Activated CD8-positive, alpha-beta T cell treated with anti-CD3 and anti-CD28 coated beads, Interleukin-2, amount 10 ng/mL, durations not matched to agents 7 days and 5 days (primary cell): ENCODE results near the gene KAT5. TPM values are rescaled to one million over a fixed set of nuclear protein-coding genes. Genes with fewer than 3 reads are reported as not detected.

Source experiments
- ATAC-seq: fragments of 150-1000 bp; cut with Tn5 transposase; one replicate; pipeline ENCODE4 v1.10.0; 2021; ENCODE audit warnings: moderate library complexity
- CTCF ChIA-PET: fragments of 350-600 bp; sonication (Branson Sonifier 250); formaldehyde crosslinking; loops from one replicate; lab custom pipeline; 2021; ENCODE audit warnings: antibody characterized with exemption; lab: Charles Lee
- POLR2A ChIA-PET: fragments of 350-600 bp; sonication (Branson Sonifier 250); formaldehyde crosslinking; loops from one replicate; lab custom pipeline; 2021; ENCODE audit warnings: antibody characterized with exemption; lab: Charles Lee
- DNase-seq: peaks from one replicate; pipeline ENCODE4 v3.0.0-alpha.2; 2020
- H3K27ac Mint-ChIP-seq: one replicate; pipeline ENCODE4 v1.8.0; 2021; ENCODE audit warnings: mild to moderate bottlenecking, mixed read lengths
- H3K27me3 Mint-ChIP-seq: one replicate; pipeline ENCODE4 v1.8.0; 2021; ENCODE audit warnings: low read depth, mixed read lengths
- H3K36me3 Mint-ChIP-seq: one replicate; pipeline ENCODE4 v1.8.0; 2021; ENCODE audit warnings: low read depth, mixed read lengths
- H3K4me1 Mint-ChIP-seq: one replicate; pipeline ENCODE4 v1.8.0; 2021; ENCODE audit warnings: low read depth, mixed read lengths
- H3K4me3 Mint-ChIP-seq: one replicate; pipeline ENCODE4 v1.8.0; 2021; ENCODE audit warnings: mild to moderate bottlenecking, mixed read lengths
- H3K9me3 Mint-ChIP-seq: one replicate; pipeline ENCODE4 v1.8.0; 2022; ENCODE audit warnings: mixed read lengths; ENCODE audit not compliant: insufficient read depth
- total RNA-seq, 2 experiments: library from RNA; stranded (reverse); gene quantifications; one replicate each; pipeline ENCODE4 v1.2.3, GENCODE V29; 2021

KAT5 gene
- total RNA-seq, 2 experiments from 2014 or later = 63.2 to 68.7 TPM

GRCh38 chr11:65710421-65710820, 1.6 kb upstream of the KAT5 start:
- POLR2A ChIA-PET = interaction anchor here (1.3 kb wide), 1 partner anchor 78 kb away, joined by 4 read pairs; no protein-coding TSS in a partner anchor

GRCh38 chr11:65712633-65713076, 603 bp downstream of the KAT5 start:
- H3K9me3 Mint-ChIP-seq = no peaks in the 10 kb centered on the region
- POLR2A ChIA-PET = interaction anchor here (0.6 to 2.0 kb wide), 16 partner anchors 16 to 214 kb away, joined by 3 to 14 read pairs (median 6); partner anchors contain the start of genes AP5B1, MALAT1, MUS81 and PCNX3
- CTCF ChIA-PET = interaction anchor here (0.8 to 4.4 kb wide), 24 partner anchors 9 to 332 kb away, joined by 3 to 47 read pairs (median 6); partner anchors contain the start of genes AP5B1, CCDC85B, FIBP and MUS81
- ATAC-seq = no peak
- peak overlapping the region; percentile 99 for H3K27ac Mint-ChIP-seq
- H3K4me3 Mint-ChIP-seq = peak overlapping the region; percentile 85
- DNase-seq = no peak
- peaks cover 39% of the 10 kb centered on the region for H3K36me3 Mint-ChIP-seq
- H3K27me3 Mint-ChIP-seq = no peaks in the 10 kb centered on the region
- H3K4me1 Mint-ChIP-seq = peaks cover 33% of the 10 kb centered on the region

More at GRCh38 chr11:65710421-65710820, 1.6 kb upstream of the KAT5 start:
- H3K9me3 Mint-ChIP-seq = no peaks in the 10 kb centered on the region
- CTCF ChIA-PET = interaction anchor here (1.3 to 4.4 kb wide), 10 partner anchors 10 to 334 kb away, joined by 4 to 47 read pairs (median 24); partner anchors contain the start of genes AP5B1, CCDC85B, FIBP and RNASEH2C
- ATAC-seq (no peak), DNase-seq (no peak)
- no peak overlapping the region for H3K27ac Mint-ChIP-seq
- peaks cover 33% of the 10 kb centered on the region for H3K4me1 Mint-ChIP-seq
- no peak overlapping the region for H3K4me3 Mint-ChIP-seq
- H3K36me3 Mint-ChIP-seq = peaks cover 21% of the 10 kb centered on the region
- H3K27me3 Mint-ChIP-seq = no peaks in the 10 kb centered on the region

- ATAC-seq (no peak), DNase-seq (no peak)
- Mint-ChIP-seq H3K27ac (peak overlapping the region; percentile 99), H3K4me3 (peak overlapping the region; percentile 85), H3K9me3 (no peaks in the 10 kb centered on the region), H3K27me3 (no peaks in the 10 kb centered on the region), H3K36me3 (peaks cover 45% of the 10 kb centered on the region), H3K4me1 (peaks cover 40% of the 10 kb centered on the region)
- POLR2A ChIA-PET = interaction anchor here (1.0 to 2.0 kb wide), 2 partner anchors 103 to 144 kb away, joined by 3 to 7 read pairs; no protein-coding TSS in a partner anchor
- CTCF ChIA-PET = interaction anchor here (2.6 to 4.4 kb wide), 4 partner anchors 57 to 171 kb away, joined by 30 to 47 read pairs (median 33); partner anchors contain the start of gene AP5B1
Observed at GRCh38 chr11:65713212-65713969, 1.3 kb downstream of the KAT5 start.

- Mint-ChIP-seq H3K27me3 (no peaks in the 10 kb centered on the region), H3K27ac (no peak overlapping the region), H3K9me3 (no peaks in the 10 kb centered on the region), H3K4me1 (peaks cover 51% of the 10 kb centered on the region), H3K4me3 (no peak overlapping the region), H3K36me3 (peaks cover 55% of the 10 kb centered on the region)
- ChIA-PET CTCF (interaction anchor here (4.4 kb wide), 1 partner anchor 170 kb away, joined by 31 read pairs; no protein-coding TSS in a partner anchor), POLR2A (interaction anchor here (1.0 kb wide), 1 partner anchor 242 kb away, joined by 3 read pairs; no protein-coding TSS in a partner anchor)
- DNase-seq (no peak), ATAC-seq (no peak)
Observed at GRCh38 chr11:65714433-65714832, 2.4 kb downstream of the KAT5 start.

GRCh38 chr11:65716302-65716701, 4.2 kb downstream of the KAT5 start:
- Mint-ChIP-seq H3K9me3 (no peaks in the 10 kb centered on the region), H3K4me3 (no peak overlapping the region), H3K27ac (peak overlapping the region; percentile 65), H3K4me1 (peaks cover 46% of the 10 kb centered on the region), H3K36me3 (peaks cover 64% of the 10 kb centered on the region), H3K27me3 (no peaks in the 10 kb centered on the region)
- DNase-seq (no peak), ATAC-seq (no peak)
- ChIA-PET POLR2A (no interaction called here), CTCF (no interaction called here)

GRCh38 chr11:65716774-65717405, 4.8 kb downstream of the KAT5 start:
- POLR2A ChIA-PET = interaction anchor here (0.6 kb wide), 1 partner anchor 1476 kb away, joined by 3 read pairs; the partner anchor contains the start of gene FKBP2

GRCh38 chr11:65717906-65718305, 5.9 kb downstream of the KAT5 start:
- POLR2A ChIA-PET = no interaction called here
- no peak for DNase-seq
- Mint-ChIP-seq H3K27me3 (no peaks in the 10 kb centered on the region), H3K36me3 (peaks cover 61% of the 10 kb centered on the region), H3K4me1 (peaks cover 50% of the 10 kb centered on the region), H3K4me3 (no peak overlapping the region), H3K9me3 (no peaks in the 10 kb centered on the region), H3K27ac (no peak overlapping the region)
- ATAC-seq = no peak
- CTCF ChIA-PET = no interaction called here

More at GRCh38 chr11:65716774-65717405, 4.8 kb downstream of the KAT5 start:
- ATAC-seq (no peak), DNase-seq (no peak)
- Mint-ChIP-seq H3K36me3 (peaks cover 64% of the 10 kb centered on the region), H3K4me3 (no peak overlapping the region), H3K4me1 (peaks cover 51% of the 10 kb centered on the region), H3K27me3 (no peaks in the 10 kb centered on the region), H3K27ac (peak overlapping the region; percentile 65), H3K9me3 (no peaks in the 10 kb centered on the region)
- CTCF ChIA-PET = no interaction called here

GRCh38 chr11:65718531-65718930, 6.5 kb downstream of the KAT5 start:
- DNase-seq (no peak), ATAC-seq (no peak)
- no peaks in the 10 kb centered on the region for H3K9me3 Mint-ChIP-seq
- ChIA-PET POLR2A (no interaction called here), CTCF (interaction anchor here (1.6 to 2.6 kb wide), 2 partner anchors 52 to 166 kb away, joined by 5 to 15 read pairs; no protein-coding TSS in a partner anchor)
- H3K36me3 Mint-ChIP-seq = peaks cover 60% of the 10 kb centered on the region
- H3K4me1 Mint-ChIP-seq = peaks cover 45% of the 10 kb centered on the region
- no peaks in the 10 kb centered on the region for H3K27me3 Mint-ChIP-seq
- peak overlapping the region; percentile 95 for H3K4me3 Mint-ChIP-seq
- peak overlapping the region; percentile 89 for H3K27ac Mint-ChIP-seq

- ATAC-seq (no peak), DNase-seq (no peak)
- CTCF ChIA-PET = interaction anchor here (1.0 to 2.6 kb wide), 9 partner anchors 13 to 169 kb away, joined by 3 to 18 read pairs (median 5); partner anchors contain the start of genes FIBP and PCNX3
- Mint-ChIP-seq H3K27ac (peak overlapping the region; percentile 89), H3K27me3 (no peaks in the 10 kb centered on the region), H3K4me3 (peak overlapping the region; percentile 95), H3K4me1 (peaks cover 42% of the 10 kb centered on the region), H3K36me3 (peaks cover 56% of the 10 kb centered on the region), H3K9me3 (no peaks in the 10 kb centered on the region)
- POLR2A ChIA-PET = interaction anchor here (0.6 to 2.1 kb wide), 3 partner anchors 7 to 131 kb away, joined by 3 to 10 read pairs (median 3); partner anchors contain the start of gene KAT5
Observed at GRCh38 chr11:65718964-65719492, 7.0 kb downstream of the KAT5 start.

GRCh38 chr11:65719871-65720210, 7.8 kb downstream of the KAT5 start:
- peak; percentile 43 for DNase-seq
- H3K4me3 Mint-ChIP-seq = peak overlapping the region; percentile 95

More at GRCh38 chr11:65719871-65720210, 7.8 kb downstream of the KAT5 start:
- H3K4me1 Mint-ChIP-seq = peaks cover 39% of the 10 kb centered on the region
- peak overlapping the region; percentile 89 for H3K27ac Mint-ChIP-seq
- ATAC-seq = peak; percentile 17
- ChIA-PET POLR2A (interaction anchor here (0.6 to 2.1 kb wide), 6 partner anchors 8 to 171 kb away, joined by 3 to 10 read pairs (median 3); partner anchors contain the start of genes CCDC85B, KAT5 and RELA), CTCF (interaction anchor here (0.6 to 2.6 kb wide), 14 partner anchors 8 to 445 kb away, joined by 3 to 19 read pairs (median 4); partner anchors contain the start of genes FIBP, KAT5 and PCNX3)
- H3K36me3 Mint-ChIP-seq = peaks cover 49% of the 10 kb centered on the region
- H3K27me3 Mint-ChIP-seq = peaks cover under 1% of the 10 kb centered on the region
- no peaks in the 10 kb centered on the region for H3K9me3 Mint-ChIP-seq
